HepG2 (cell line): Measurements from ENCODE around the gene ST6GALNAC3.

Source experiments
- ATF1 ChIP-seq: IDR thresholded peaks from 2 replicates; pipeline ENCODE4 v1.6.1; 2016; ENCODE audit warnings: mild to moderate bottlenecking, control low read depth
- ELF4 ChIP-seq: sonication (generic); formaldehyde crosslinking; IDR thresholded peaks from 2 replicates; pipeline ENCODE4 v1.5.0; 2020; ENCODE audit warnings: missing genetic modification reagents, mild to moderate bottlenecking, moderate library complexity, borderline replicate concordance
- ZFP36 ChIP-seq: fragments of 150-350 bp; IDR thresholded peaks from 2 replicates; pipeline ENCODE4 v1.6.1; 2018; ENCODE audit warnings: borderline replicate concordance, low read length, low read depth; ENCODE audit not compliant: partially characterized antibody

- TF ChIP-seq ELF4 (CRISPR knock-in tag) (no peak), ZFP36 (no peak), ATF1 (no peak)
Observed at GRCh38 chr1:76450229-76450628, 375.7 kb downstream of the ST6GALNAC3 start.
